Measurements from ENCODE around the gene SPHK2. TPM values are rescaled to one million over a fixed set of nuclear protein-coding genes. Genes with fewer than 3 reads are reported as not detected.
"Not testable (repeated sequence)": the region's sequence is repeated elsewhere in the genome, so short reads cannot be mapped to it uniquely, and the experiment has no call there.

Gene SPHK2
- total RNA-seq, 3 donors from 2014 or later: 39.8 to 43.1 (median 40.6) TPM

GRCh38 chr19:48678201-48678600 lies 58.9 kb downstream of the SPHK2 start:
- Mint-ChIP-seq H3K4me1 (ENCODE audit: low read depth) (peaks cover 5% of the 10 kb centered on the region), H3K36me3 (ENCODE audit: insufficient read depth) (no peaks in the 10 kb centered on the region), H3K9me3 (no peaks in the 10 kb centered on the region), H3K4me3 (no peak overlapping the region), H3K27me3 (ENCODE audit: low read depth) (peaks cover 2% of the 10 kb centered on the region)
- DNase-seq (no peak), ATAC-seq (no peak)

- not testable (repeated sequence) for H3K4me1 Mint-ChIP-seq (ENCODE audit: low read depth); H3K27me3 Mint-ChIP-seq (ENCODE audit: low read depth); H3K36me3 Mint-ChIP-seq (ENCODE audit: insufficient read depth); DNase-seq; H3K9me3 Mint-ChIP-seq; ATAC-seq; H3K4me3 Mint-ChIP-seq
Observed at GRCh38 chr19:48680006-48680405, 60.7 kb downstream of the SPHK2 start.

Other genes with a start within 250 kb of the SPHK2 start
- gene KDELR1, start 228.0 kb upstream of the SPHK2 start, total RNA-seq: 10 to 100 TPM; 58.6 to 63.8 (median 61.3) TPM
- under 1 TPM; 0.11 to 0.14 (median 0.13) TPM for gene GRIN2D, start 225.8 kb upstream of the SPHK2 start, total RNA-seq
- 100 to 1,000 TPM; 175 to 192 (median 187) TPM for gene GRWD1, start 173.5 kb upstream of the SPHK2 start, total RNA-seq
- gene KCNJ14, start 163.9 kb upstream of the SPHK2 start, total RNA-seq: 1 to 10 TPM; 3.1 to 3.3 (median 3.3) TPM
- 10 to 100 TPM; 30.7 to 36.2 (median 31.5) TPM for gene CYTH2, start 150.1 kb upstream of the SPHK2 start, total RNA-seq
- gene LMTK3, start 107.7 kb upstream of the SPHK2 start, total RNA-seq: 1 to 10 TPM; 1.8 to 2.6 (median 2.0) TPM
- gene SULT2B1, start 67.3 kb upstream of the SPHK2 start, total RNA-seq: not detected
- gene SPACA4, start 12.8 kb upstream of the SPHK2 start, total RNA-seq: not detected
- 10 to 100 TPM; 11.3 to 15.7 (median 13.1) TPM for gene FAM83E, start 4.4 kb upstream of the SPHK2 start, total RNA-seq
- gene RPL18, start 328 bp upstream of the SPHK2 start, total RNA-seq: 1,000 to 10,000 TPM; 2,406 to 2,595 (median 2,478) TPM
- gene DBP, start 17.9 kb downstream of the SPHK2 start, total RNA-seq: 10 to 100 TPM in 2 of 3 donors, 1 to 10 TPM in 1; 6.7 to 12.3 (median 11.2) TPM
- 10 to 100 TPM in 1 of 3 donors, 1 to 10 TPM in 2; 8.8 to 11.6 (median 9.1) TPM for gene CA11, start 26.7 kb downstream of the SPHK2 start, total RNA-seq
- under 1 TPM; 0.11 to 0.26 (median 0.18) TPM for gene NTN5, start 53.5 kb downstream of the SPHK2 start, total RNA-seq
- gene FUT2, start 76.5 kb downstream of the SPHK2 start, total RNA-seq: under 1 TPM in 1 of 3 donors, not detected in 2; 0.14 TPM
- gene MAMSTR, start 100.2 kb downstream of the SPHK2 start, total RNA-seq: under 1 TPM; 0.33 to 0.69 (median 0.51) TPM
- gene RASIP1, start 121.1 kb downstream of the SPHK2 start, total RNA-seq: under 1 TPM; 0.16 to 0.65 (median 0.18) TPM
- gene IZUMO1, start 127.4 kb downstream of the SPHK2 start, total RNA-seq: not detected
- gene FUT1, start 133.1 kb downstream of the SPHK2 start, total RNA-seq: under 1 TPM; 0.13 to 0.22 (median 0.18) TPM
- gene FGF21, start 136.0 kb downstream of the SPHK2 start, total RNA-seq: not detected
- gene BCAT2, start 191.5 kb downstream of the SPHK2 start, total RNA-seq: 10 to 100 TPM; 73.0 to 81.7 (median 78.2) TPM
- gene HSD17B14, start 217.0 kb downstream of the SPHK2 start, total RNA-seq: under 1 TPM; 0.37 to 0.65 (median 0.61) TPM
- gene PLEKHA4, start 249.1 kb downstream of the SPHK2 start, total RNA-seq: 1 to 10 TPM; 4.1 to 4.6 (median 4.6) TPM